HG03378 (cell line): ENCODE measurements around the gene SLC25A43.
A peak's percentile ranks its signal among the peaks of the same experiment; 100 is the strongest.
"Not testable (repeated sequence)": the region's sequence is repeated elsewhere in the genome, so short reads cannot be mapped to it uniquely, and the experiment has no call there.

Experiments
- ATAC-seq: cut with Tn5 transposase; IDR thresholded peaks from one replicate; pipeline ENCODE4 v1.9.1; 2021; ENCODE audit warnings: mild to moderate bottlenecking, moderate library complexity; ENCODE audit not compliant: unreplicated experiment

The SLC25A43 gene

DNA sequence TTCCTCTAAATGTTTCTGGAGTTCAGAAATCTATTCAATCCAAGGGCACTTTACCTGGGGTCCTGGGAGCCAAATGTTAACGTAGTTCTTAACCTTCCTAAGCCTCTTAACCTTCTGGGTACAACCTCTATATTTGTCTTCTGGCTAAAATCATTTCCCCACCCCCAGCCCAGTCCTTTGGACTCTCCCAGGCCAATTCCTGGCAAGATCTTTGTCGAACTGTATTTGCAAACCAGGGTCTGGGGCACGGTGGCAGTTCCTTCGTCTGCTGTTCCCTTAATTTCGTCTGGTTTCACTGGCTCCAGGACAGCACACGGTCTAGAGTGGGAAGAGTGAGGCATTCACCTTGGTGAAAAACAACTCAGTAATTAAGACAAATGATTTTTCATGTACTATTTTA lies 68.3 kb downstream of the SLC25A43 start:
- ATAC-seq, result no peak

DNA sequence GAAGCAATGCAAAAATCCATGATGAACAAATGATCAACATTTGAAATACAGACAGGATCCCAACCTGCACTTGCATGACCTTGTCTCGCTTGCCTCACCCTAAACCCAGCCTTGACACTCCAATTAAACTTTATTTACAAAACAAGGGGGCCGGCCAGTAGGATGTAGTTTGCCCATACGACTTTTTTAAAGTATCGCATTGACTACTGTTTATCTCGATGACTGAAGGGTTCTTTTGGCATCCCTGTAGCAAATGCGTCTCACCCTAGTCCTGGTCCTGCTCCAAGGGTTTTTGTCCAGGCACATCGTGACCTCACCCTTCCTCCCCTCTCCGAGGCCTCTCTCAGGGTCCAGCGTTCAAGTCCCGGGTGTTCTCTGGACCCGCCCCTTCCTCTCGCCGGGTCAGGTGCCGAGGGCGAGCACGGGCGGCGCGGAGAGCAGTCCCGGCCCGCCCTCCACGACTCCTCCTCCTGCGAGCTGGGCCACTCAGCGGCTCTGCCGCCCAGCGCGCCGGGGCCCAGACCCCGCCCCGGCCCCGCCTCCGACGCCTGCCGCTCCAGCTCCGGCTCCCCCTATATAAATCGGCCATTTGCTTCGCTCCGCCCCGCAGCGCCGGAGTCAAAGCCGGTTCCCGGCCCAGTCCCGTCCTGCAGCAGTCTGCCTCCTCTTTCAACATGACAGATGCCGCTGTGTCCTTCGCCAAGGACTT lies 68.9 kb downstream of the SLC25A43 start, which contains the start of gene SLC25A5:
TSS of gene SLC25A5 (plus strand) at position 603 of the 709 bp plus-strand sequence. CDS start at position 675, 72 bp downstream.
- ATAC-seq, result peak; percentile 54

DNA sequence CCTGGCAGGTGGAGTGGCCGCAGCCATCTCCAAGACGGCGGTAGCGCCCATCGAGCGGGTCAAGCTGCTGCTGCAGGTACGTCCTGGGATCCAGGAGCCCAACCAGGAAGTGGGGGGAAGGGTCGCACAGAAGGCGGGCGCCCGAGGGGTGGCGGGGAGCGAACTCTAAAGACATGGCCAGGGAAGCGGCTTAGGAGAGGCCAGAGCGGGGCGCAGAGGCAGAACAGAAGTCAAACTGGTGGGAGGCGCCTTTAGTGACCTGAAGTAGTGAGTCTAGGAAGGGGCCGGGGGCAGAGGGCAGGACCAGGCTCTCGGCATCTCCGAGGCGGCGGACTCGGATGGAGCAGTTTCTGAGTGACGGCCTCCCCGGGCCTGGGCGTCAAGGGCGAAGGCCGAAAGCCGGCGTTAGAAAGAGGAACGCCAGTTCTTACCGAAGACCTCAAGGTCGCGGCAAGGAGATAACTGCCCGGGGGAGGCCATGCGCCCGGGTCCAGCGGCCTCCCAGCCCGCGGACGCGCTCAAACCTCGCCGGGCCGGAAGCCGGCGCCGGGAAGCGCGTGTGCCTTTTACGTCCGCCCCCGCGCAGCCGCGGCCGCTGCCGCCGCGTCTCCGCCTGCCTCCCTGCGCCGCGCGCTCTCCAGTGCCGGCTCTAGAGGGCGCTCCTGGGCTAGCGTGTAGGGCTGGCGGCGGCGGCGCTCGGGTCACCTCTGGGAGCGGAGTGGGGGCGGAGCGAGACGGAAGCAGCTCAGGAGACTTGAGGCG lies 69.6 kb downstream of the SLC25A43 start:
- peak; percentile 68 for ATAC-seq

DNA sequence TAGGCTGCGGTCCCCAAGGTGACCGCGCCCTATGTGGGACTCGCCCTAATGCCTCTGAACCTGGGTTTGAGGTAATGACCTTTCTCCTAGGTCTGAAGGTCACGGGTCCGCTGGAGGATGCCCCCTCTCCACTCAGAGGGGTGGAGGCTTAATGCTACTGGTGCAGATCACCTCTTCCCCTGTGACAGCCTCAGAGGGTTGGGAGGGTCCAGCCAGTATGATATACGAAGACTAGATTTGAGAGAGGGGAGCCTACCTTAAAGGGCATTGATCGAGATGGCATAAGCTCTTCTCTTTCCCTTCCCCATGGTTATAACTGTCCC lies 70.1 kb downstream of the SLC25A43 start:
- ATAC-seq, result no peak

DNA sequence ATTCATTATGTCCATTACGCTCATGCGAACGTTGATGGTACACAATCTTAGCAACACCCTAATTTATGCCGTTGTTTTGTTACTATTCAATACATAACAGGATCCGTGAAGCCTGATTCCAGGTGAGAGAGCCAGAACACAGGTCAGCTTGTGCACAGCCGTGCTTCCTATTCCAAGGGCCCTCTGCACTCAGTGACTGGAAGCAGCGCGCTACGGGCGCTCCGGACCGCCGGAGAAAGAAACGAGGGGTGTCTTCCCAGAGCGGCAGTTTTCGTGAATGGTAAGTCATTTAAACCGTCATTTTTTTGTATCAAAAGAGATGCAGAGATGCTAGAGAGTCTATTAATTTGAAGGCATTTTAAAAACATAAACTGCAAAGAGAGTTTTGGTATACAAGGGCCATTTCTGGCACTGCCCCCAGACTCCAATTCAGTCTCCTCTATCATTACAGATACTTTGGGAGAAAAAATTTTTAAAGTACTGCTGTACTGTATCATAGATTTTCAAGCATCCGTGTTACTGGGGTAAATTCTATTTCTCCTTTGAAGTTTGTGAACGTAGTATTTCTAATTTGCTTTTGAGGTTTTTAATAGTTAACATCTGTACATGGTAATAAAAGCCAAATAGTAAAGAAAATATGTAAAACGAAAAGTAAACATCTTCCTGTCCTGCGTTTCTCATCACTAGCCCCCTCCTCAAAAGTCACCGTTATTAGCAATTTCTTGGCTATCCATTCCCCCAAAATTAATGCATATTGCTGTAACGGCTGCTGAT lies 75.7 kb downstream of the SLC25A43 start:
- ATAC-seq, result no peak

DNA sequence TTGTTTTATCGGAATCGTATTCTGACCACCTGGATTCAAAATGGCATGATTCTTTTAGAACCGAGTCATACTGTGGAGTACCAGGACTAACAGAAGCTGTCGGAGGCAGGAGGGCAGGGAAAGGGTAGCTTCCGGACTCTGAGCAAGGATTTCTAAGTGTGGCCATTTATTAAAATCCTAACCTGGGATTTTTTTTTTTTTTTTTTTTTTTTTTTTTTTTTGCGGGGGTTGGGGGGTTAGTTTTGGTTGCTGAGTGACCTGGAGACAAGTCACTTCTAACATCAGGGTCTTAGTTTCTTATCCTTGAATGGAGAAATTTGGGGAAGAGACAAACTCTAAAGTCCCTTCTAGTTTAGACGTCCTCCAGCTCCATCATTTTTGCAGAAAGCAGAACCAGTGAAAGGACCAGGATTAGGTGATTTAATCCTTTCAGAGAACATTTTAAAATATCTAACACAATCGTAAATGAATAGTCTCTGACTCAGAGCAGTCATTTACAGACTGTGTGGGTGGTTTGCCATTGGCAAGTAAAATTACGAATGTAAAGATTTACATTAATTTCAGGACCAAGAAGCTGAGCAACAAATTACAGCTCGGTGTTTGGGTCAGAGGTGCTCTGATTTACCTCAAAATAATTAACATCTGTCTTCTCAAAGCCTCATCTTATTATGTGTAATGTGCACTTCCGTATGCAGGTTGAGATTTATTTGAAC lies 76.4 kb downstream of the SLC25A43 start:
- no peak for ATAC-seq

DNA sequence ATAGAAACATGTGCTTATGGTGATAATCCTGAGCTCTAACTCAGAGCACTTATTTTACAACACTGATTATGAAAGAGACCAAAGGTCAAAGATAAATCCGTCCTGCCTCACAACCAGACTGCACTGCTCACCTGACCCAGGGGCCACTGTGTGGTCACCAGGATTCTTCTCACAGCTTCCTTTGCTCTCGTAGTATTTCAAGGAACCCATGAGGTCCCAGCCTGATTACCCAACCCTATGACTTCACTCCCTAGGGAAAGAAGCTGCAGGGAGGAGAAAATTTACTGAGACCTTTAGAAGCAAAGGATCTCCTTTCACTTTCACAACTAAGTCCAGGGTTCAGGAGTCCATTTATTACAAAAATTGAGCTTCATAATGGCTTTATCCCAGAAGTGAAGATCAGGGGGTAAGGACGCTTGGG lies 78.7 kb downstream of the SLC25A43 start:
- ATAC-seq, result no peak

DNA sequence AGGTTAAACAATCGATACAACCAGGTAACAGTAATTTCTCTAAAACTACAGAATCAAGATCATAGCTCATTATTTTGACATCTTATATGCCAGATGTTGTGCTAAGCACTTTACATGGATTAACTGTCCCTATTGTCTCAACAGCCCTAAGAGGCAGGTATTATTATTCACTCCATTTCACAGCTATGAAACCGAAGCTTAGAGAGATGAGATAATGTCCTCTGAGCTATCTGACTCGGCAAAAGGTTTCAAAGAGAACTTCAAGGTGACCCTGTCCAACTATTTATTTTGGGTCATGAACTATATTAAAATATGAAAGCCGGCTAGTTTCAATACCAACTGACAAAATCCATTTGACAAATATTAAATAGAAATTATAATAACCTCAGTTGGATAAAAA lies 79.4 kb downstream of the SLC25A43 start:
- ATAC-seq, result no peak

DNA sequence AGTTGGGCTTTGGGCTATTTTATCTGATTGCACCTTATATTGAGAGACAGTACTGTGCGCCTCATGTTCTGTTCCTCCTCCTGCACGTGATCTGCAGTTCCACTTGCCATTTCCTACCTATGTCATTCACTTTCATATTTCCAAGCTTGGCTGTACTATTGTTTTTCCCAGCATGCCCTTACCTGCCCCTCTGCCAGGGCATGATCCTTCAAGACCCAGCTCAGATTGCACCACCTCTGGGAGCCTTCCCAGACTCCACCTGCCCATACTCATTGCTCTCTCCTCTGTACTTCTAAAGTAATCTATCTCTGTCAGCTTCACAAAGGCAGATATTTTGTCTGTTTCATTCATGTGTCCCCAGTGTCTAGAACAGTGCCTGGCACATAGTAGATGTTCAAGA lies 80.7 kb downstream of the SLC25A43 start:
- ATAC-seq, result no peak

DNA sequence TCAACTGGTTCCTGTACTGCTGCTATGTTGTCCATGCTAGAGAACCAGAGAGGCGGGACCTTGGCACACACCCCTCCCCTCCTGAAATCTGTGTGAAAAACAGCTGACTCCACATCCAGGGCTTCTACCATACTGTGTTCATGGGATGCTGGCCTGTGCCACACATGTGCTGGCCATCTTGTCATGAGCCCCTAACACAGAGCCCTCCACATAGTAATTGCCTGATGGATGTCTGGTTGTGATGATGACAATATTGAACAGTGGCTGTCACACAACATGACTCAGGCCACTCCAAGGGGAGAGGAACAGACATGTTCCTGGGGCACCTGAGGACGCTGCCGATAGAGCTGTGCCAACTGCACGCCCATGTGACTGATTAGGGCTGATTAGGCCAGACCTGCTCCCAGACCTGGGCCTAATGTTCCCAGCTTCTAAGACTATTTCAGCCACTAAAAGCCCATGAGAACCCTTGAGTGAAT lies 82.2 kb downstream of the SLC25A43 start:
- ATAC-seq, result no peak

DNA sequence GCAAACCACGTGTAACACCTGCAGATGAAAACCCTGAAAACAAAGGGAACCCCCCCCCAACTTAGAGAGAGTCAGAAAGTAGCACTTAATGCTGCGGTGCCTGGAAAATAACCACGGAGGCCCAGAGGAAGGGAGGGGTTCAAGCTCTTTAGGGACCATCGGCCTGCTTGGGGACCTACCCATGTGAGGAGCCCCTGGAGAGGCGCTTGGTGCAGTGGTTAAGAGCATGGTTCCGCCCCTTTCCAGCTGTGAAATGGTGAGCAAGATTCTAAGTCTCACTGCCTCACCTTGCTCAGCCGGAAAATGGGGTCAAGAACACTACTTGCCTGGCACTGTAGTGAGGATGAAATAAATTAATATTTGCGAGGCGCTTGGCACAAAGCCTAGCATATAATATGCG lies 82.9 kb downstream of the SLC25A43 start:
- no peak for ATAC-seq

DNA sequence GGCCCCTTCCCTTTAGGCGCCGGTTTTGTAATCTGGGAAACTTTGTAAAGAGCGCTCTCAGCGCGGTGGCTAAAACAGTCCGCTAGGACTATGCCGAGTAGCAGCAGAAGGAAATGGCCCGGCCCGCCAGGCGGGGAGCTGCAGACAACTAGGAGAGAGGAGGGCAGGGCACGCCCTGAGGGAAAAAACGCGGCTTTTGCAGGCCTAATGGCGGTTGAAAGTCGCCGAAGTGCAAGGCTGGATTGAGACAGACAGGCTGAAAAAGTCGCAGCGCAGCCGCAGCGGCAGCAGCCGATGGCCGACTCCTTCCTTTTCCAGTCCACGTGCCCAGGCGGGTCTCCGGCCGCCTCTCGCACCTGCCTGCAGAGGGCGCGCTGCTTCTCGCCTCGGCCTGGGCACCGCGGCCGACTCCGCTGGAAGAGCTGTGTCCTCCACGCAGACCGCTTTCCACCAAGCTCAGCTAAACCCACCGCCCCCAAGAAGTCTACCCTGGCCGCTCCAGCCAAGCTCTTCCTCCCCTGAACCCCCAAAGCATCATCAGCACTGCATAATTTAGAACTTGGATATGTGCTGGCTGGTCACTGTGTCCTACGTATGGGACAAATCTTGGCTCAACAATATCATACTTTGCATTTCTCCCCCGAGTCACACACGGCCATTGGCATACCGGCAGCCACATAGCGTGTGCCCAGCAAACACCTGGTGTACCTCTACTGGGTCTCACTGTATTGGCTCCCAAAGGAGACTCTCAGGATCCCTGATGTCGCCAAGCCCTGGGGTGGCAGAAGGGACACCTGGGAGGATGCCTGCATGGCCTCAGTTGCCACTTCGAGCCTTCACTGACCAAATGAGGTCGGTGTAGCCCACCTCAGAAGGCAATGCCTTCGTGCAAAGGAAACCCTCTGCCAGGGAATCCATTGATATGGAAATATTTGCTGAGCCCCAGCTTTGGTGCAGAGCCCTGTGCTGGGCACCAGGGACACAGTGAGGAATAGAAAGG lies 83.6 kb downstream of the SLC25A43 start:
- peak; percentile 70 for ATAC-seq

DNA sequence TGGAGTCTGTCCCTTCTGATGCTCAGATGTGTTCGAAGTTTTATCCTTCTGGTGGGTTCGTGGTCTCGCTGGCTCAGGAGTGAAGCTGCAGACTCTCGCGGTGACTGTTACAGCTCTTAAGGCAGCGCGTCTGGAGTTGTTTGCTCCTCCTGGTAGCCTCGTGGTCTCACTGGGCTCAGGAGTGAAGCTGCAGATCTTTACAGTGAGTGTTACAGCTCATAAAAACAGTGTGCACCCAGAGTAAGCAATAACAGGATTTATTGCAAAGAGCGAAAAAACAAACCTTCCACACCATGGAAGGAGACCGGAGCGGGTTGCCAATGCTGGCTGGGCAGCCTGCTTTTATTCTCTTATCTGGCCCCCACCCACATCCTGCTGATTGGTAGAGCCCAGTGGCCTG lies 87.6 kb downstream of the SLC25A43 start:
- no peak for ATAC-seq

DNA sequence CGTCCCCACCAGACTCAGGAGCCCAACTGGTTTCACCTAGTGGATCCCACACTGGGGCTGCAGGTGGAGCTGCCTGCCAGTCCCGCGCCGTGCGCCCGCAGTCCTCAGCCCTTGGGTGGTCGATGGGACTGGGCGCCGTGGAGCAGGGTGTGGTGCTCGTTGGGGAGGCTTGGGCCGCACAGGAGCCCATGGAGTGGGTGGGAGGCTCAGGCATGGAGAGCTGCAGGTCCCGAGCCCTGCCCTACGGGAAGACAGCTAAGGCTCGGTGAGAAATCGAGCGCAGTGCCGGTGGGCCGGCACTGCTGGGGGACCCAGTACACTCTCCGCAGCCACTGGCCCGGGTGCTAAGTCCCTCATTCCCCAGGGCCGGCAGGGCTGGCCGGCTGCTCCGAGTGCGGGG lies 88.6 kb downstream of the SLC25A43 start:
- not testable (repeated sequence) for ATAC-seq

DNA sequence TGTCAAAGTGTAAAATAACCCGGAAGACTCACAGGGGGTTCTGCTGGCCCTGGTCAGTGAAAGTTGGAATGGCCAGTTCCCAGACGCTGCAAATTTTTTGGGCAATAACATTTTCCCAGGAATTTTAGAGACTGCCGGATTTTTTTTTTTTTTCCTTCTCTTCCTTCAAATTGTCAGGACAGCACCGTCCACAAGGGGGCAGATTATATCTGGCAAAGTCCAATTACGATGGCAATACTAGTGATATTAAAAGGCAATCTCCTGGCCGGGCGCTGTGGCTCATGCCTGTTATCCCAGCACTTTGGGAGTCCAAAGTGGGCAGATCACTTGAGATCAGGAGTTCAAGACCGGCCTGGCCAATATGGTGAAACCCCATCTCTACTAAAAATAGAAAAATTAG lies 89.6 kb downstream of the SLC25A43 start:
- no peak for ATAC-seq

DNA sequence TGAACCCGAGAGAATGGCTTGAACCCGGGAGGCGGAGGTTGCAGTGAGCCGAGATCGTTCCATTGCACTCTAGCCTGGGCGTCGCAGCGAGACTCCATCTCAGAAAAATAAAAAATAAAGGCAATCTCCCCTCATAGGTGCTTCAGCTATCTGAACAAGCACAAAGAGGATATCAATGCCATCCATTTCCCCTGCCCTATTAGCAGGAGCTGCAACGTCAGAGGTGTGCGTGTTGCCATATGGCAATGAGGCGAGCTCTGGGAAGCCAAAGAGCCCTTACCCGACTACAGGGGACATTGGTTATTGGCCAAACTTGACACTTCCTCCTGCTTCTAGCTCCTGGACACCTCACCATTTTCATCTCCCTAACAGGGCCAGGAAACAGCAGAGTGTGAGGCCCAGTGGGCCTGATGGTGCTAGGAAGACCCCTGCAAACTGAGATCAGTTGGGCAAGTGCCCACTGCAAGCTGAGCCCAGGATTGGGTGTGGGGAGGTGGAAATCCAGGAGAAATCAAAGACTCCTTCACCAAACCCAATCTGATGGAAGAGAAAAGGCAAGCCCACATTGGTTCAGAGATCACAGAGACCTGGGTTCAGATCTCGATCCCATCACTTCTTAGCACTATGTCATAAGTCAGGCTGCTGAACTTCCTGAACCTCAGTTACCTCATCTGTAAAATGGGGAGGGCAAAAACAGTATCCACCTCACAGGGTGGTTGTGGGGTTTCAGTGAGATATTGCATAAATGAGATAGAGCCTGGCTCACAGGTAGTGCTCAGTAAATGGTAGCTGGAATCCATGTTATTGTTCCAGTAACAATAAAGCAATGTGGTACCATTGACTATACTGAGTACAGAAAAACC lies 90.3 kb downstream of the SLC25A43 start:
- no peak for ATAC-seq

DNA sequence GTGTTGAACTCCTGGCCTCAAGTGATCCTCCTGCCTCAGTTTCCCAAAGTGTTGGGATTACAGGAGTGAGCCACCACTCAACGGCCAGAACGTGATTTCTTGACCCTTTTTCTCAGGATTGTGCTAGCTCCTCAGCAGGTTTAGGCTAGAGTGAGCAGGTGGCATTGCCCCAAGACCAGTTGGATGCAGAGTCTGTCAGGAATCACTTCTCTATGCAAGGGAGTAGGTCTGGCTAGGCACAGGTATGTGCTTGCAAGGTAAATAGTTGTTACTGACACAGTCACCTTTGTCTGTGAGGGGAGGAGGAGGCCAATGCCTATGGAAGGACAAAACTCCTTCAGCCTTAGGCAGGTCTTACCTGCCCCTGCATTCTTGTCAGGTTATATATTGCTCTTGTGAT lies 93.3 kb downstream of the SLC25A43 start:
- no peak for ATAC-seq

DNA sequence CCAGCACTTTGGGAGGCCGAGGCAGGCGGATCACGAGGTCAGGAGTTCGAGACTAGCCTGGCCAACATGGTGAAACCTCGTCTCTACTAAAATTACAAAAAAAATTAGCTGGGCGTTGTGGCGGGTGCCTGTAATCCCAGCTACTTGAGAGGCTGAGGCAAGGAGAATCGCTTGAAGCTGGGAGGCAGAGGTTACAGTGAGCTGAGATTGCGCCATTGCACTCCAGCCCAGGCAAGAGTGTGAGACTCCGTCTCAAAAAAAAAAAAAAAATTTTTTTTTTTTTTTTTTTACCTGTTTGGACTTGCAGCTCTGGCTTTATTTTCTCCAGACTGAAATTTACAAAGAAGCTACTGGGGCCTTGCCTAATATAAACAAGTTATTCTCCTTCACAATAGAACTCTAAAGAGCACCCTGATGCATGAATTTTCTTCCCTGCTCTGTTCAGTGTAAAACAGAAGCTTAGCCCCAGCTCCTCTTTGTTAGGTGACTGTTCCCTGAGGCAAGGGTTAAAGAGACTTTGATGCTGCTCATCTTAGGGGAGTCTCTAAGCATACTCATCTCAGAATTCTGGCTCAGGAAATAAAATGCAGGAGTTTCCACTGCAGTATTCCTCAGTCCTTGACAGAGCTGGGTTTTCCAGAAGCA lies 94.8 kb downstream of the SLC25A43 start:
- ATAC-seq, result not testable (repeated sequence)
